GM18508 (cell line): ENCODE data around the gene RETNLB.

Source experiments
- ATAC-seq: cut with Tn5 transposase; IDR thresholded peaks from one replicate; pipeline ENCODE4 v1.9.1; 2021; ENCODE audit warnings: moderate number of reproducible peaks; ENCODE audit not compliant: insufficient read depth, unreplicated experiment

The RETNLB gene, protein sequence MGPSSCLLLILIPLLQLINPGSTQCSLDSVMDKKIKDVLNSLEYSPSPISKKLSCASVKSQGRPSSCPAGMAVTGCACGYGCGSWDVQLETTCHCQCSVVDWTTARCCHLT

DNA sequence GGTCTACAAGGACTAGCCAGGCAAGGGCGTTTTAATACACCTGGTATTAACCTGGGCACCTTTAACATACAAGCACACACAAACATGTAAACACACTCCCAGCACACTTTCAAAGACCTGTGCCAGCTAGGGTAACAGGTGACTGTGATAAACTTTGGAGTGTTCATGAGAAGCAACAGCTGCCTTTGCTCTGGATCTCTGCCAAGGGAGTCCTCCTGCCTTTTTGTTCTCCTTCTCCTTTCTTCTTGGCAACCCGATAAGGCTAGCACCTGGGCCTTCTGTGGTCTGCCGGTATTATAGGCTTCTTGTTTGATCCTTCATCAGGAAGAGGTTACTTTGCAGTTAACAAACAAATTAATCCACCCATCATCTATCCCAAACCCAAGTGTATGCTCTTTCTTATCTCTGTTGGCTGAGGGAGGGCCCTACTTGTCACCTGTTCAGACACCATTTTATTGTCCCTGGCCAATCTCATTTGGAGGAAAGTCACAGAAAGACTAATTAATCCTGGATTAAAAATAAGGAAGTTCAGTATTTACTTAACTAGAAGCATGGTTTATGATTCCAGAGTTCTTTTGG, at the start of gene RETNLB:
Gene RETNLB (minus strand): TSS at position 7 of the 579 bp plus-strand sequence. CDS start 225 bp downstream, outside the sequence.
- ATAC-seq = no peak

- no peak for ATAC-seq
Measured at GRCh38 chr3:108806316-108806715, 49.1 kb upstream of the RETNLB start.

- ATAC-seq = no peak
Measured at GRCh38 chr3:108804966-108805365, 47.8 kb upstream of the RETNLB start.

GRCh38 chr3:108804437-108804836, 47.2 kb upstream of the RETNLB start:
- ATAC-seq = no peak

GRCh38 chr3:108791473-108791872, 34.3 kb upstream of the RETNLB start:
- ATAC-seq = no peak

DNA sequence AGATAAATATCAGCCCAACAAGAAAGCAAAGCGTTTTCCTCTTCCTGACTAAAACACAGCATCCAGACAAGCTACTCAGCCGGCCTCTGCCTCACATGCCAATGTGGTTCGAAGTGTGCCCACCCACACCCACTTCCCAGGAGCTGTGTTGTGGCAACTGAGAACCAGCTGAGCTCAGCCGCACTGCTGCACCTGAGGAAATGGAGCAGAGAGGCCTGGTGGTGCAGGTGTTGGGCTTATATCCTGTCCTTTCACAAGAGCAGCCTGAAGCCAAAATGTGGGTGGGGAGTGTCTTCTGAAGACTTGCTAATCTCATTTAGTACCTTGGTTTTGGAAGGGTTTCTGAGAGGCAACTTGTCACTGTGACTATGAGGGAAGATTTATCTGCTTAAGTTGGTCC, 23.0 kb upstream of the RETNLB start:
- no peak for ATAC-seq

- ATAC-seq = no peak
Measured at GRCh38 chr3:108779496-108779895, 22.3 kb upstream of the RETNLB start.

DNA sequence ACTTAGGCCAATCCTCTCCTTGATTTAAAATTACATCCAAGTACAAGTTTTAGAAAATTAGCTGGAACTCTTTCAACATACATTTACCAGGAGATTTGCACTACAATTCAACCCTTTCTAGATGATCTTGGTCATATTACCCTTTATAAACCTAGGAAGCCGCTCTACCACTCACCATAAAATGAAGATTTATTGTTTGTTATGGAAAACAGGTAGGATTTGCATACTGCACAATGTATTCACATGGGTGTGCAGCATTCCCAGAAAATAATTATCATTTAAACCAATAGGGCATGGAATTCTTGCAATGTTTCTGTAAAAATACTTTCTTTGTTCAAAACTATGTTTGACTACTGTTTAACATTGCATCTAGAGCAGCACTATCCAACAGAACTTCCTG, 18.4 kb upstream of the RETNLB start:
- ATAC-seq = no peak

DNA sequence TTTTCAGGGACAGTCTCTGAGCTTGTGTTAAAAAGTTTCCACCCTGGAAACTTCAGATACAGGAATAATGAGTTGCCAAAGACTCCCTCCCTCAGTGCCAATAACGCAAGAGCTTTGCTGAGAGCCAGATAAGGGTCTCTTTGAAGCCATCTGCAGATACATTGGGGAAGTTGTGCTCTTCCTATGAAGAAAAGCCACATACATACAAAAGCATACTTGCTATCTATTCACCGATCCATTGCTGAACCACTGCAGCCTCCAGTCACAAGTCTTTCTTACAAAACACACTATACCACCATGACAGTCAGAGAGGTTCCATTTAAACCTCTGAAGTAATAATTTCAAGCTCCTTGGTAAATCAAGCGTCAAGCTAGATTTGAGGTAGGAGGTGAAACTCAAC, 10.0 kb upstream of the RETNLB start:
- ATAC-seq = no peak

DNA sequence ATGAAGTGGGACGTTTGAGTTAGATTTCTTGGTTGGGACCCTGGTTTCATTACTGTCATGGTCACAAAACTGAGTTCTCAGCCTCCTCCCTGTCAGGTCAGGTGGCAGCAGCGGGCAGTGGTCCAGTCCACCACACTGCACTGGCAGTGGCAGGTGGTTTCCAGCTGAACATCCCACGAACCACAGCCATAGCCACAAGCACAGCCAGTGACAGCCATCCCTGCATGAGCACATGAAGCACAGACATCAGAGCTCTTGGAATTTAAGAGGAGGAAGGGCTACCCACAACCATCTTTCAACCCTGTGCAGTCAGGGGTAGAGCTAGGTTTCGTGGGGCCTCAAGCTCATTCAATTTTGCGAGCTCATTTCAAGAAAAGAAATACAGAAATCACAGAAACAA, 1.5 kb downstream of the RETNLB start:
- no peak for ATAC-seq

DNA sequence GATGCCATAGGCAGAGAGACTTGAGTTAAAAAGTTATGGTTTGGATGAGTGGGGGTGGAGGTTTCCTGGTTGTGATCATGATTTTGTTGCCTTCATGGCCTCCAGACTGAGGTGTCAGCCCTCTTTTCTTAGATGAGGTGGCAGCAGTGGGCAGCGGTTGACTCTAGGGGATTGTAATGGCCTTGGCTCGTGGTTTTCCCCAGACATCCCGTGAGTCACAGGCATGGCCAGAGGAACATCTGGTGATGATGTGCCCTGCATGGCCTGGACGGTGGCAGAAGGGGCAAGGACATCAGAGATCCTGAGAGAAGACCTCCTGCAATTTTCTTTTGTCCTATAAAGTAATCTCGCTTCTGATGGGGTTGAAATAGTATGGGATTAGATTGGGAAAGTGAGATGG, 12.4 kb downstream of the RETNLB start:
- ATAC-seq = no peak

DNA sequence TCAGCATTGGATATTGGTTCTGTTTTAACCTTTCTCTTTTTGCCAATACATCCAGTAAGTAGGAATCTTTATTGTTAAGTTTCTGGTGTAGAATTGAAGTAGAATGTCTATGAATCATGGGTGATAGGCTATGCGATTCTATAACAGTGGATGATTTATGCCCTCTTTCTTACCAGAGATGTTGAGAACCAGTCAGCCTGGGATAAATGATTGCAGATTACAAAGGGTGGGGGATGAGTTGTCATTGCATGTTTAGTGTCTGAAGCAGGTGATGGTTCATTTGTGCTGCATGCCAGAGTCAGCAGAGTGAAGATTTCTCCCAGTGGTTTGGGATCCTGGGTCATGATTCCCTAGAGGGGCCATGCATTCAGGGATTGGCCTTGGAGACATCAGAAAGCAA, 14.3 kb downstream of the RETNLB start:
- ATAC-seq = no peak

- no peak for ATAC-seq
Measured at GRCh38 chr3:108736821-108737220, 20.4 kb downstream of the RETNLB start.

- no peak for ATAC-seq
Measured at GRCh38 chr3:108728934-108729333, 28.3 kb downstream of the RETNLB start.

DNA sequence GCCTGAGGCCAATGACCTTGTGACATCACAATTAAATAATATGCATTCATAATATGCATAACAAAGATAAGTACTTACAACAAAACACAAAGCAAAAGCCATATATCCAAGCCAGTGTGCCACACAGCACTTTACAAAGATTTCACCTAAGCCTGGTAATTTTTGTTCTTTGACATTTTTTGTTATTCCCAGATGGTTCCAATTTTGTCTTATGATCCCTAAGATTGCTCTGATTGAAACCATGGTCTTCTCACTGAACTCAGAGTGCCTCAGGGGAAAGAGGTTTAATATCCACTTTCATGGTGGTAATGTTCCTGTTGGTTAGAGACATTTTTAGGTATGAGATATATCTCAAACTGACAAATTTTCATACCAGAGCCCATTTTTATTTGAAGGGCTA, 29.1 kb downstream of the RETNLB start:
- ATAC-seq = no peak

GRCh38 chr3:108724101-108724500, 33.1 kb downstream of the RETNLB start:
- ATAC-seq = no peak

GRCh38 chr3:108722724-108723123, 34.5 kb downstream of the RETNLB start:
- no peak for ATAC-seq

DNA sequence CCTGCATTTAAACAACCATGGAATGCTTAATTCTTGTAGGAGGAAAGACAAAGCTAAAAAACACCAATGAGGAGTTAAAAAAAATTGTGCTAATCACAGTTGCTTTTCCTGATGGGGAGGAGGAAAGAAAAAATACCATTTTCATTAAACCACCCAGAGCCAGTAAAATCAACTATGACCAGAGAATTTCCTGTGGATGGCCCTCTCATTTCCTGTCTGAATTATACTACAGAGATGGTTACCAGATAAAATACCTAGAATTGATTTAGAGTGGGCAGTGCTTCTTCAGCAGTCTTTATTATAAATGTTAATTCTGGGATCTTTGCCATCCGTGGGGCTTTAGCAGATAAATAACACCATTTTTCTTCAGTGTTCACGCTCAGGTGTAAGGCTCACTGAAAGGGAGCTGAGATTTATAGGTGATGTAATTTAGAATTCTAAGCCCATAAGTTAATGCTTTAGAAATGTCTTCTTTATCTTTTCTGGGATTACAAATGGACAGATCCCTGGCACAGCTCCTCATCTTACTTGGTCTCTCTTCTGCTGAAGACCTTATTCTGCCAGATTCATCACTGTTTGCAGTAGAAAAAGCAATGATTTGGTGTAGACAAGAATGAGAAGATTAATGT, 37.9 kb downstream of the RETNLB start:
- no peak for ATAC-seq

GRCh38 chr3:108718454-108718853, 38.8 kb downstream of the RETNLB start:
- ATAC-seq = no peak

DNA sequence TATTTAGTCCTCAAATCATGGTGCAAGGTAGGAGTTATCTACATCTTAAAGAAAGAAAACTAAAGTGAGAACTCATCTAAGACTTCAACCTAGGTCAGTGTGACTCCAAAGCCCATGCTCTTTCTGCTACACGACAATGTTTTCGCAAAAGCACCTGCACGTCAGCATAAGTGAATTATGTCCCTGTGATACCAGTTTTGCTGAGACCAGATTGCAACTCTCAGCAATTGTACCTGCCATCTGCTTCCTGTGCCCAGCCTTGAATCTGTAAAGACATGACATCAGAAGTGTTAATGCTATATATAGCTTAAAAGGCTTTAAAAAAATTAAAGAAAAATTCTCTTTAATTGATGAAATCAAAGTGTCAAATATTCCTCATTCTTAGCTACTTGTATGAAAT, 43.4 kb downstream of the RETNLB start:
- ATAC-seq = no peak

GRCh38 chr3:108713009-108713516, 44.1 kb downstream of the RETNLB start:
- no peak for ATAC-seq
